IMR-90 (cell line): ENCODE results near the gene SLC26A11. TPM values are rescaled to one million over a fixed set of nuclear protein-coding genes. Genes with fewer than 3 reads are reported as not detected.

Experiments used
- ATAC-seq: fragments of 200-7000 bp; cut with Tn5 transposase; 2 replicates; pipeline ENCODE4 v1.9.1; 2020; ENCODE audit warnings: low read depth, mild to moderate bottlenecking, moderate library complexity
- BruUV-seq: library from RNA; stranded (reverse); fragments of 400-500 nt; replicated peaks from 2 replicates; lab custom pipeline; 2021; lab: Mats Ljungman, UMichigan
- CTCF ChIA-PET: fragments of 300-600 bp; formaldehyde crosslinking; extraction: SDS; loops from one replicate; lab custom pipeline; 2021; ENCODE audit warnings: antibody characterized with exemption; lab: Yijun Ruan, JAX
- POLR2A ChIA-PET: fragments of 300-600 bp; sonication (Branson Sonifier 250); formaldehyde crosslinking; loops from one replicate; lab custom pipeline; 2022; ENCODE audit warnings: antibody characterized with exemption; ENCODE audit not compliant: unreplicated experiment; lab: Charles Lee
- DNase-seq: peaks from one replicate; pipeline ENCODE4 v3.0.0; 2013
- H2AFZ ChIP-seq: replicated peaks from 2 replicates; pipeline ENCODE3; 2013; ENCODE audit warnings: low read length, mild to moderate bottlenecking; ENCODE audit not compliant: poor library complexity
- H2AK5ac ChIP-seq: 2 replicates; pipeline ENCODE4 v1.6.1; 2013; ENCODE audit warnings: low read depth, low read length, inconsistent platforms
- H2AK9ac ChIP-seq: replicated peaks from 2 replicates; pipeline ENCODE3; 2013; ENCODE audit warnings: mild to moderate bottlenecking, low read depth, low read length, moderate library complexity; ENCODE audit not compliant: poor library complexity
- H2BK120ac ChIP-seq: 2 replicates; pipeline ENCODE4 v1.6.1; 2013; ENCODE audit warnings: low read depth, low read length, inconsistent platforms
- H2BK15ac ChIP-seq: 3 replicates; pipeline ENCODE4 v1.6.1; 2013; ENCODE audit warnings: low read depth, low read length, inconsistent platforms
- H2BK20ac ChIP-seq: 2 replicates; pipeline ENCODE4 v1.6.1; 2013; ENCODE audit warnings: low read depth, mild to moderate bottlenecking, inconsistent platforms, low read length, moderate library complexity
- H2BK5ac ChIP-seq: 2 replicates; pipeline ENCODE4 v1.6.1; 2013; ENCODE audit warnings: mild to moderate bottlenecking, low read depth, low read length, inconsistent platforms; ENCODE audit not compliant: poor library complexity, severe bottlenecking
- H3K14ac ChIP-seq: replicated peaks from 2 replicates; pipeline ENCODE4 v1.6.1; 2013; ENCODE audit warnings: low read depth, low read length, inconsistent platforms
- H3K18ac ChIP-seq: 2 replicates; pipeline ENCODE4 v1.6.1; 2013; ENCODE audit warnings: low read depth, low read length, control low read depth
- H3K23ac ChIP-seq: 2 replicates; pipeline ENCODE4 v1.6.1; 2013; ENCODE audit warnings: low read depth, low read length, inconsistent platforms
- H3K27ac ChIP-seq: 2 replicates; pipeline ENCODE4 v1.5.1; 2013; ENCODE audit warnings: mild to moderate bottlenecking, control low read depth, low read length; ENCODE audit not compliant: insufficient read depth
- H3K27me3 ChIP-seq: 2 replicates; pipeline ENCODE4 v1.6.1; 2013; ENCODE audit warnings: low read length; ENCODE audit not compliant: control insufficient read depth, insufficient read depth
- H3K36me3 ChIP-seq: 2 replicates; pipeline ENCODE4 v1.6.1; 2013; ENCODE audit warnings: low read length, mixed read lengths; ENCODE audit not compliant: control insufficient read depth, insufficient read depth
- H3K4ac ChIP-seq: 2 replicates; pipeline ENCODE4 v1.6.1; 2013; ENCODE audit warnings: low read depth, low read length, inconsistent platforms
- H3K4me1 ChIP-seq: 2 replicates; pipeline ENCODE4 v1.6.1; 2013; ENCODE audit warnings: low read length, mixed read lengths; ENCODE audit not compliant: control insufficient read depth, insufficient read depth
- H3K4me2 ChIP-seq: 2 replicates; pipeline ENCODE4 v1.6.1; 2013; ENCODE audit warnings: low read depth, mild to moderate bottlenecking, control low read depth, low read length, moderate library complexity
- H3K4me3 ChIP-seq: 2 replicates; pipeline ENCODE4 v1.5.1; 2013; ENCODE audit warnings: low read depth, mild to moderate bottlenecking, control low read depth, low read length, moderate library complexity; ENCODE audit not compliant: insufficient read depth
- H3K56ac ChIP-seq: 2 replicates; pipeline ENCODE4 v1.6.1; 2013; ENCODE audit warnings: low read length, inconsistent platforms; ENCODE audit not compliant: insufficient read depth; ENCODE audit errors: extremely low read depth
- H3K79me1 ChIP-seq, 2 experiments: 2 replicates each; pipeline ENCODE4 v1.6.1; 2013; ENCODE audit warnings: low read length in 2 of 2, inconsistent platforms in 1 of 2, low read depth in 1 of 2
- H3K9ac ChIP-seq: 2 replicates; pipeline ENCODE4 v1.6.1; 2013; ENCODE audit warnings: low read depth, low read length, control low read depth
- H3K9me1 ChIP-seq: 2 replicates; pipeline ENCODE4 v1.6.1; 2013; ENCODE audit warnings: low read length, inconsistent platforms; ENCODE audit not compliant: insufficient read depth
- H3K9me3 ChIP-seq: 2 replicates; pipeline ENCODE4 v1.6.1; 2013; ENCODE audit warnings: low read length; ENCODE audit not compliant: control insufficient read depth, insufficient read depth
- H4K20me1 ChIP-seq: 2 replicates; pipeline ENCODE4 v1.6.1; 2013; ENCODE audit warnings: low read length, inconsistent platforms; ENCODE audit not compliant: insufficient read depth
- H4K5ac ChIP-seq: 2 replicates; pipeline ENCODE4 v1.6.1; 2013; ENCODE audit warnings: mild to moderate bottlenecking, low read depth, low read length, control low read depth
- H4K8ac ChIP-seq, 2 experiments: 2 replicates each; pipeline ENCODE4 v1.6.1; 2013; ENCODE audit warnings: low read depth in 2 of 2, low read length in 2 of 2, control low read depth in 1 of 2, inconsistent platforms in 1 of 2
- H4K91ac ChIP-seq: 2 replicates; pipeline ENCODE4 v1.6.1; 2013; ENCODE audit warnings: low read depth, low read length, inconsistent platforms; ENCODE audit not compliant: insufficient read depth
- BHLHE40 ChIP-seq: fragments of 150-350 bp; IDR thresholded peaks from 2 replicates; pipeline ENCODE4 v1.6.1; 2016; ENCODE audit warnings: mild to moderate bottlenecking, low read depth, low read length
- CTCF ChIP-seq: conservative IDR thresholded peaks from 2 replicates; pipeline ENCODE4 v1.5.1; 2012; ENCODE audit warnings: mild to moderate bottlenecking, low read depth, low read length, improper control_type of control experiment
- FOS ChIP-seq: fragments of 150-350 bp; IDR thresholded peaks from 2 replicates; pipeline ENCODE4 v1.6.1; 2016; ENCODE audit warnings: low read depth, low read length
- MAZ ChIP-seq: IDR thresholded peaks from 2 replicates; pipeline ENCODE4 v1.6.1; 2012; ENCODE audit warnings: low read depth, mild to moderate bottlenecking, low read length, improper control_type of control experiment, moderate library complexity, borderline replicate concordance
- POLR2A ChIP-seq: IDR thresholded peaks from 2 replicates; pipeline ENCODE4 v1.6.1; 2012; ENCODE audit warnings: mild to moderate bottlenecking, low read depth, low read length
- RAD21 ChIP-seq: IDR thresholded peaks from 2 replicates; pipeline ENCODE4 v1.6.1; 2012; ENCODE audit warnings: low read length, improper control_type of control experiment
- USF2 ChIP-seq: fragments of 150-350 bp; IDR thresholded peaks from 2 replicates; pipeline ENCODE4 v1.6.1; 2017; ENCODE audit warnings: mild to moderate bottlenecking, antibody characterized with exemption, low read length, low read depth
- WGBS, 2 experiments: methylation state at CpG; one replicate each; pipeline versions ENCODE4 v1.1.5 to v1.1.7; 2013; ENCODE audit warnings: missing lambda C conversion rate in 2 of 2; ENCODE audit not compliant: insufficient read length in 1 of 2; ENCODE audit errors: extremely low coverage in 2 of 2; 5-methylcytosine and 5-hydroxymethylcytosine counted together
- dilution Hi-C: fragments of 300-500 bp; cut with HindIII; formaldehyde crosslinking; loops from one replicate; pipeline ENCODE4 v1.14.3; 2018; ENCODE audit warnings: low sequenced_read_pairs; ENCODE audit not compliant: unreplicated experiment
- in situ Hi-C: fragments of 300-500 bp; cut with MboI; formaldehyde crosslinking; loops from 3 replicates; pipeline ENCODE4 v1.14.3; 2019; ENCODE audit warnings: low sequenced_read_pairs, inconsistent platforms, mixed read lengths
- intact Hi-C: fragments of 100-400 bp; cut with micrococcal nuclease; formaldehyde crosslinking; loops from 2 replicates; pipeline ENCODE4 v1.10.0; 2022
- polyA plus RNA-seq, 3 experiments: library from polyadenylated mRNA; depleted of rRNA; stranded (reverse); fragments of >200 nt; gene quantifications; 2 replicates each; pipeline ENCODE4 v1.2.3, GENCODE V29; 2012; ENCODE audit warnings: low replicate concordance in 1 of 3
- total RNA-seq: library from RNA; depleted of rRNA; stranded (reverse); fragments of >200 nt; gene quantifications from 2 replicates; pipeline ENCODE4 v1.2.3, GENCODE V29; 2012

The SLC26A11 gene
- total and polyA plus RNA-seq, 2 of the 4 experiments (the other 2 are of a cell fraction) = 3.2 to 15.6 TPM

DNA sequence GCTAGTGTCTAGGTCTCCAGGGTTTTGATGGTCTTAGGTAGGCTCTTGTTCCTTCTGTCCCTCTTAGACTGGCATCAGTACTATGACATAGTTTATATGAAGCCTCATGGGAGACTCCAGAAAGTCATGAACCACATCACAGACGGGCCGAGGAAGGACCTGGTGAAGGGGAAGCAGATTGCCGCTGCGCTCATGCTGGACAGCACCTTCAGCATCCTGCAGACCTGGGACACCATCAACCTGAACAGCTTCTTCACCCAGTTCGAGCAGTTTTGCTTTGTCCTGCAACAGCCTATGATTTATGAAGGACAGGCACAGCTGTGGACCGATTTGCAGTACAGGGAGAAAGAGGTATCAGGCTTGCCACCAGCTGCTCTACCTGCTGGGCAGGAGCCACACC, 74.4 kb downstream of the SLC26A11 start:
- no peak overlapping the region for H3K56ac ChIP-seq
- CTCF ChIA-PET = no interaction called here
- H3K23ac ChIP-seq = no peak overlapping the region
- POLR2A ChIA-PET = no interaction called here
- no peaks in the 10 kb centered on the region; the same call in 1 of the 2 replicates for H4K20me1 ChIP-seq
- no peak overlapping the region for H2AK9ac ChIP-seq
- in situ Hi-C loops (no loop called here), intact Hi-C loops (no loop called here), dilution Hi-C loops (no loop called here)
- no peak overlapping the region for H3K18ac ChIP-seq
- no peaks in the 10 kb centered on the region; the same call in 1 of the 2 replicates for H3K9me3 ChIP-seq
- no peak overlapping the region for H3K14ac ChIP-seq
- BruUV-seq = no TSS peak
- H2BK20ac ChIP-seq = no peak overlapping the region
- H3K27ac ChIP-seq = no peak overlapping the region
- H4K8ac ChIP-seq = no peak overlapping the region
- no peak overlapping the region for H3K9ac ChIP-seq
- no peak overlapping the region for H2AK5ac ChIP-seq
- no CpG with 5 or more reads among the region's 6 CpGs for WGBS, 2 experiments
- no peak overlapping the region for H4K91ac ChIP-seq
- no peaks in the 10 kb centered on the region for H3K27me3 ChIP-seq
- H3K4ac ChIP-seq = no peak overlapping the region
- H2BK5ac ChIP-seq = no peak overlapping the region
- peaks cover 5% of the 10 kb centered on the region for H3K9me1 ChIP-seq
- peaks cover 8 to 13% of the 10 kb centered on the region in 2 experiments; a peak in 2 of 4 replicates for H3K79me1 ChIP-seq
- no peaks in the 10 kb centered on the region for H3K4me1 ChIP-seq
- H2BK120ac ChIP-seq = no peak overlapping the region
- no peak overlapping the region for H4K5ac ChIP-seq
- ATAC-seq (no peak), DNase-seq (no peak)
- H2BK15ac ChIP-seq = no peak overlapping the region
- H3K4me3 ChIP-seq = no peak overlapping the region
- H2AFZ ChIP-seq = no peak overlapping the region
- TF ChIP-seq RAD21 = no peak
- TF ChIP-seq USF2 = no peak
- TF ChIP-seq MAZ = no peak
- no peak for TF ChIP-seq BHLHE40
- no peak for TF ChIP-seq FOS
- TF ChIP-seq CTCF = no peak
- TF ChIP-seq POLR2A = no peak
- H3K36me3 ChIP-seq = peaks cover 79% of the 10 kb centered on the region
- no peak overlapping the region for H3K4me2 ChIP-seq
